ENCODE results near the gene TMEM119.

GRCh38 chr12:108594960-108595710, 2.7 kb downstream of the TMEM119 start:
- TF ChIP-seq CTCF (IDR thresholded peaks at IDR 0.05; ENCODE audit: low read depth, low read length) (no peak), POLR2A (IDR thresholded peaks at IDR 0.05; ENCODE audit: extremely low read depth, insufficient read length) (no peak), MYC (IDR thresholded peaks at IDR 0.05; ENCODE audit: low read depth, low read length) (no peak), MAX (IDR thresholded peaks at IDR 0.05; ENCODE audit: low read depth, low read length) (no peak)

Data from NB4 (cell line).